ENCODE results near the gene EIF3B.

- TF ChIP-seq, protein P1, sequence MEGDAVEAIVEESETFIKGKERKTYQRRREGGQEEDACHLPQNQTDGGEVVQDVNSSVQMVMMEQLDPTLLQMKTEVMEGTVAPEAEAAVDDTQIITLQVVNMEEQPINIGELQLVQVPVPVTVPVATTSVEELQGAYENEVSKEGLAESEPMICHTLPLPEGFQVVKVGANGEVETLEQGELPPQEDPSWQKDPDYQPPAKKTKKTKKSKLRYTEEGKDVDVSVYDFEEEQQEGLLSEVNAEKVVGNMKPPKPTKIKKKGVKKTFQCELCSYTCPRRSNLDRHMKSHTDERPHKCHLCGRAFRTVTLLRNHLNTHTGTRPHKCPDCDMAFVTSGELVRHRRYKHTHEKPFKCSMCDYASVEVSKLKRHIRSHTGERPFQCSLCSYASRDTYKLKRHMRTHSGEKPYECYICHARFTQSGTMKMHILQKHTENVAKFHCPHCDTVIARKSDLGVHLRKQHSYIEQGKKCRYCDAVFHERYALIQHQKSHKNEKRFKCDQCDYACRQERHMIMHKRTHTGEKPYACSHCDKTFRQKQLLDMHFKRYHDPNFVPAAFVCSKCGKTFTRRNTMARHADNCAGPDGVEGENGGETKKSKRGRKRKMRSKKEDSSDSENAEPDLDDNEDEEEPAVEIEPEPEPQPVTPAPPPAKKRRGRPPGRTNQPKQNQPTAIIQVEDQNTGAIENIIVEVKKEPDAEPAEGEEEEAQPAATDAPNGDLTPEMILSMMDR (IDR thresholded peaks at IDR 0.05) = no peak
- no peak for TF ChIP-seq POLR2A (IDR thresholded peaks at IDR 0.05)
- no peak for TF ChIP-seq POLR2AphosphoS5 (IDR thresholded peaks at IDR 0.05)
These were observed 32.5 kb downstream of the EIF3B start for GRCh38 chr7:2386964-2387669.
